ENCODE results near the gene RTP3. TPM values are rescaled to one million over a fixed set of nuclear protein-coding genes. Genes with fewer than 3 reads are reported as not detected.
A peak's percentile ranks its signal among the peaks of the same experiment; 100 is the strongest.
"Not testable (repeated sequence)": the region's sequence is repeated elsewhere in the genome, so short reads cannot be mapped to it uniquely, and the experiment has no call there.

RTP3 gene
- total RNA-seq, 2 donors from 2014 or later: not detected

GRCh38 chr3:46490338-46491084 is 7.3 kb upstream of the RTP3 start:
- H3K27me3 Mint-ChIP-seq: no peaks in the 10 kb centered on the region
- H3K36me3 Mint-ChIP-seq (ENCODE audit: low read depth): no peaks in the 10 kb centered on the region
- no peaks in the 10 kb centered on the region for H3K9me3 ChIP-seq (ENCODE audit: control insufficient read depth, low read length, poor library complexity, severe bottlenecking)
- DNase-seq (no peak), ATAC-seq (no peak)
- H3K27ac Mint-ChIP-seq: no peak overlapping the region
- peaks cover 9% of the 10 kb centered on the region for H3K4me1 Mint-ChIP-seq
- no peak overlapping the region for H3K4me3 Mint-ChIP-seq

GRCh38 chr3:46491089-46492070 is 6.4 kb upstream of the RTP3 start:
- peak overlapping the region; percentile 77 for H3K27ac Mint-ChIP-seq
- no peak for ATAC-seq

DNA sequence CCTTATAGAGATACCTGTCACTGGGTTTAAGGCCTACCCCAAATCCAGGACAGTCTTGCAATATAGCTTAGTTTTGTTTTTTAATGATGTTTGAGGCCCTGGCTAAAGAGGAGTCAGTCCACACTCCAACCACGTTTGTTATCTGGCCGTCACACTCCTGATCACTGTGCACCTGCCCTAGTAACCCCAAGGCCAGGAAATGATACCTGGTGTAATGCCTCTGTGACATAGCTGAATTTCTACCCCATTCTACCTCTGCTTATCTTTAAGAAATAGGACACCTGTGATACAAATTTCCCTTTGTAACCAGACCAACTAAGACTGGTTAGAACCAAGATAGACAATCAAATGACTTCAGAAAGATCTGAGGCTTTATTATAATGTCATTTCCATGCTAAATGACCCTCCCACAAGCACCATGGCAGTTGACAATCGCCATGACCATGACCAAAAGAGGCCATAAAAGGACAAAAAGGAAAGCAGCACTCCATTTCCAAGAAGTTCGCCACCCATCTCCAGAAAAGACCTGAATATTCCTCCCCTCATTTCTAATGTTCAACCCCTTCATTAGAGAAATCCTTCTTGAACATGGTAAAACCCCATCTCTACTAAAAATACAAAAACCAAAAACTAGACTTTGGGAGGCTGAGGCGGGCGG is 4.8 kb upstream of the RTP3 start:
- no peaks in the 10 kb centered on the region for H3K36me3 Mint-ChIP-seq (ENCODE audit: low read depth)

More at GRCh38 chr3:46491089-46492070, 6.4 kb upstream of the RTP3 start:
- Mint-ChIP-seq H3K36me3 (ENCODE audit: low read depth) (no peaks in the 10 kb centered on the region), H3K27me3 (no peaks in the 10 kb centered on the region), H3K4me1 (peaks cover 9% of the 10 kb centered on the region), H3K4me3 (no peak overlapping the region)
- DNase-seq: no peak
- H3K9me3 ChIP-seq (ENCODE audit: control insufficient read depth, low read length, poor library complexity, severe bottlenecking): no peaks in the 10 kb centered on the region

DNA sequence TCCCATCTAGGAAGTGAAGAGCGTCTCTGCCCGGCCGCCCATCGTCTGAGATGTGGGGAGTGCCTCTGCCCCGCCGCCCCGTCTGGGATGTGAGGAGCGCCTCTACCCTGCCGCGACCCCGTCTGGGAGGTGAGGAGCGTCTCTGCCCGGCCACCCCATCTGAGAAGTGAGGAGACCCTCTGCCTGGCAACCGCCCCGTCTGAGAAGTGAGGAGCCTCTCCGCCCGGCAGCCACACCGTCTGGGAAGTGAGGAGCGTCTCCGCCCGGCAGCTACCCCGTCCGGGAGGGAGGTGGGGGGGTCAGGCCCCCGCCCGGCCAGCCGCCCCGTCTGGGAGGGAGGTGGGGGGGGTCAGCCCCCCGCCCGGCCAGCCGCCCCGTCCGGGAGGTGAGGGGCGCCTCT is 3.3 kb upstream of the RTP3 start:
- not testable (repeated sequence) for ATAC-seq; H3K36me3 Mint-ChIP-seq (ENCODE audit: low read depth); H3K4me1 Mint-ChIP-seq; H3K4me3 Mint-ChIP-seq; DNase-seq; H3K27ac Mint-ChIP-seq; H3K27me3 Mint-ChIP-seq; H3K9me3 ChIP-seq (ENCODE audit: control insufficient read depth, low read length, poor library complexity, severe bottlenecking)

More for the DNA sequence above, 4.8 kb upstream of the RTP3 start:
- DNase-seq: no peak
- H3K4me3 Mint-ChIP-seq: no peak overlapping the region
- H3K27me3 Mint-ChIP-seq: no peaks in the 10 kb centered on the region
- H3K4me1 Mint-ChIP-seq: peaks cover 9% of the 10 kb centered on the region
- H3K27ac Mint-ChIP-seq: peak overlapping the region; percentile 53
- no peaks in the 10 kb centered on the region for H3K9me3 ChIP-seq (ENCODE audit: control insufficient read depth, low read length, poor library complexity, severe bottlenecking)
- ATAC-seq: no peak

DNA sequence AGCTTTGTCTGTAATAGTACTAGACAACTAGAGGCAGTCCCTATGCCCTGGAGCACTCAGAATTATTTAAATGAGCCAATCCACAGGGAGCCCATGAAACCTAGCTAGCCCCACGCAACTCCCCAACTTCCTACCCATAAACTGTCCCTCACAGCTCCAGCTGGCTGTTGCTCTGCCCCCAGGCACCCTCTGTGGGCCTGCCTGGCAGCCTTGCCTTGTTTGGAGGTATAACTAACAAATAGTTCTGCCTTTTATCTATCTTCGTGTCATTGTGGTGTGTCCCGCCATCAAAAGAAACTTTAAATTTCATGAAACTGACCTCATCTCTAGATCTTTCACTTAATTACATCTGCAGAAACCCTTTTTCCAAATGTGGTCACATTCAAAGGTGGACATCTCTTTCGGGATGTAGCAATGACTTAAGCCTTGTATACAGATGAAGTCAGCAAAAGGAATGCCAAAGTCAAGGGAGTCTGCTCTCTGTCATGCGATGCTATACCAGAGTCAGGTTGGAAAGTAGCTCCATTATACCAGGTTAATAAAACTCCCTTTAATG is 1.8 kb upstream of the RTP3 start:
- H3K4me1 Mint-ChIP-seq: peaks cover 2% of the 10 kb centered on the region
- no peak overlapping the region for H3K4me3 Mint-ChIP-seq
- H3K27ac Mint-ChIP-seq: no peak overlapping the region
- ATAC-seq: no peak
- no peak for DNase-seq
- H3K9me3 ChIP-seq (ENCODE audit: control insufficient read depth, low read length, poor library complexity, severe bottlenecking): no peaks in the 10 kb centered on the region
- H3K36me3 Mint-ChIP-seq (ENCODE audit: low read depth): no peaks in the 10 kb centered on the region
- H3K27me3 Mint-ChIP-seq: peaks cover 12% of the 10 kb centered on the region

DNA sequence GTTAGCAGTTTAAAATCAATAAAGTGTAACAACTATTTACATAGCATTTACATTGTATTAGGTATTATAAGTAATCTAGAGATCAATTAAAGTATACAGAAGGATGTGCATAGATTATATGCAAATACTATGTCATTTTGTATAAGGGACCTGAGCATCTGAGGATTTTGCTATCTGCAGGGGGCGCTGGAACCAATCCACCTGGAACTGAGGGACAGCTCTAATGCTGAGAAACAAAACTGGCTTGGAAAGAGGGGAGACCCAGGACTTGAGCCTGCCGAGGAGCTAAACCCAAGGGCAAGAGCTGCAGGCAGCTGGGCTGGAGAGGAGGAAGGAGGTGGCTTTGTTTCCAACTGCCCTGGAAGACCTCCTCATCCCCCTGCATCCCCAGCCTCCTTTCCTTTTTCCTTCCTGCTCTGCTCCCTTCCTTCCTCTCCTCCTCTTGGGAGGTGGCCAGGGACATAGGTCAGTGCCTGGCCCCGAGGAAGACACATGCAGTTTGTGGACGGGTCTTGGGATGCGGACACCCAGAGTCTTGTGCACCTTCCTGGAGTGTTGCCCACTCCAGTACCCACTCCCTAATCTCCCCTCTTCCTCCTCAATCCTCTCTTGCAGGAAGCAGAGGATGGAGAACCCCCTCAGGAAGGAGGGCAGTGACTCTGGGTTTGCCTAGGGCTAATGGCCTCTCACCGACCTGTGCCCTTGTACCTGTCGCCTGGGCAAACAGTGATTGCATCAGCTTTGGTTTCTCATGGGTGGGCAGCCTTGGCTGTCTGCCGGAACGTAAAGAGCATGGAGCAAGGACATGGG is 825 bp upstream of the RTP3 start:
- no peak overlapping the region for H3K4me3 Mint-ChIP-seq
- peak in 2 of 3 donors; percentile 25 to 41 for DNase-seq
- ATAC-seq: peak; percentile 66
- peaks cover under 1% of the 10 kb centered on the region for H3K4me1 Mint-ChIP-seq
- H3K27ac Mint-ChIP-seq: no peak overlapping the region
- H3K27me3 Mint-ChIP-seq: peaks cover 12% of the 10 kb centered on the region
- H3K36me3 Mint-ChIP-seq (ENCODE audit: low read depth): no peaks in the 10 kb centered on the region
- no peaks in the 10 kb centered on the region for H3K9me3 ChIP-seq (ENCODE audit: control insufficient read depth, low read length, poor library complexity, severe bottlenecking)

DNA sequence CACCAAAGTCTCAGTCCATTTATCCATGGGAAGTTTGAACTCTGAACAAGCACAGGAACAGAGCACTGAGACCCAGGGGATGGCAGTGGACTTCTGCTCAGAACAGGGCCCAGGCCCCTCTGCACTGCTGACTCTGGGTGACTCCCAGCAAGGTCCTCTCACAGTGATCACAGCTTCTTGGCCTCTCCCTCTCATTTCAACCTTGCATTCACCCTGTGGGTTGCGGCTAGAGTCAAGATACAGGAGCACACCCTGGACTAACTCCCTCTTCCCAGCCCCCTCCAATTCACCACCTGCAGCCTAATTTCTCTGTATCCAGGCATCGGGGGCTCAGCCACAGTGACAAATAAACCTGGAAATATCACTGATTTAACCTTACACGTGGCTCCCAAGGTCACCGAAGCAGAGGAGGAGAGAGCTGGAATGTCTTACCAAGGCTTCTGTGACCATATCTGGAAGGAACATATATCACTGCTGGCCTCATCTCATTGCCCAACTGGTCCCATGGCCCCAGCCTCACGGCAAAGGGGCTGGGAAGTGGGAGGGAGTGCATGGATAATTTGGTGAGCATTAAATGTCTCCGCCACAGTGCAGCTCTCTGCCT is 1.2 kb downstream of the RTP3 start:
- Mint-ChIP-seq H3K36me3 (ENCODE audit: low read depth) (no peaks in the 10 kb centered on the region), H3K27me3 (peaks cover 12% of the 10 kb centered on the region), H3K27ac (peak overlapping the region; percentile 74), H3K4me1 (no peaks in the 10 kb centered on the region), H3K4me3 (no peak overlapping the region)
- DNase-seq (no peak), ATAC-seq (no peak)
- H3K9me3 ChIP-seq (ENCODE audit: control insufficient read depth, low read length, poor library complexity, severe bottlenecking): no peaks in the 10 kb centered on the region

DNA sequence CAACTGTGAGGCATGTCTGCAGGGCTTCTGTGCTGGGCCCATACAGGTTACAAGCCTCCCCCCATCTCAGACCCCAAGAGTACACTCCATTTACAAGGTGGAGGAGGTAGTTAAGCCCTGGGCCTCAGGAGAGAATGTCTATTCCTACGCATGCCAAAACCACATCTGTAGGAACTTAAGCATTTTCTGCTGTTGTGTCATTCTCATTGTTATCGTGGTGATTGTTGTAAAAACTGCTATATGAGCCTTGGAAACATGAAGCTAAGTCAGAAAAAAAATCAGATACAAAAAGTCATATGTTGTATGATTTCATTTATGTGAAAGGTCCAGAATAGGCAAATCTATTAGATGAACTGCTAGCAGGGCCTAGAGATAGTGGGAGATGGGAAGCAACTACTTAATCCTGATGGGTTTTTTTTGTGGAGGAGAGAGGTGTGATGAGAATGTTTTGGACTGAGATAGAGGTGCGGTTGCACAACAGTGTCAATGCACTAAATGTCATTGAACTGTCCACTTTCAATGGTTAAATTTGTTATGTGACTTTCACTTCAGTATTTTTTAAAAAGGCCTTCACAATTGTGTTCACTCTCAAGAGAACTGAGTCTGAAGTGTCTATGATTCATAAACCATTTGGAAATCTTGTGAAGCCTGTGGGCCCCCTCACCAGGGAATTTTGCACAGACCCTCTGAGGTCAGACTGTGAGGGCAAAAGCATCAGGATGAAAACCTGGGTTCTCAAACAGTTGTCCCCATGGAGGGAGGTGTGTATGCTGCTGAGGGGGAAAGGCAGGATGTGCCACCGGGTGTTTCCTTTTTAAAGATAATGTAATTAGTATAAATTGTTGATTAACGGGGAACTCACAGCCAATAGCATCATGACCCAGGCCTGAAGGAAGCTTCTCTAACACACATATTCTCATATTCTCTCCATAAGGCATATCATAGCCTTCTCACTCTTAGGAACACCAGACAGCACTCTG is 3.2 kb downstream of the RTP3 start:
- peaks cover 12% of the 10 kb centered on the region for H3K27me3 Mint-ChIP-seq
- H3K27ac Mint-ChIP-seq: no peak overlapping the region
- H3K4me3 Mint-ChIP-seq: no peak overlapping the region
- DNase-seq (no peak), ATAC-seq (no peak)
- no peaks in the 10 kb centered on the region for H3K9me3 ChIP-seq (ENCODE audit: control insufficient read depth, low read length, poor library complexity, severe bottlenecking)
- peaks cover 4% of the 10 kb centered on the region for H3K4me1 Mint-ChIP-seq
- no peaks in the 10 kb centered on the region for H3K36me3 Mint-ChIP-seq (ENCODE audit: low read depth)

DNA sequence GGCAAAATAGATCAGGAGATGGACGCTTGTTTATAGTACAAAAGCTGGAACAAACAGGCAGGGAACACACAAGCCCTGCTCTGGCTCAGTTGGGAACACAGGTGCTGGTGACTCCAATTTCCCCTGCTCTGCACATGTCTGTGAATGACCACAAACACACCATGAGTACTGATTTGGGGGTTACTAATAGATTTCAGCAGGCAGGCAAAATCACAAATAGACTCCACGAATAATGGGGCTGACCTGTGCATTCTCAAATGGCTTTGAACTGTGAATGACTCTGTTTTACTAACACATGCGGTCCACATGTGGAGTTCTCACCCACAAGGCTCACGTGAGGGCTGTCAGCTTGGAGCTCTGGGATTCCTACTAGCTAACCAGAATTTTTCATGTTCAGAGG is 3.9 kb downstream of the RTP3 start:
- H3K9me3 ChIP-seq (ENCODE audit: control insufficient read depth, low read length, poor library complexity, severe bottlenecking): no peaks in the 10 kb centered on the region
- no peak for ATAC-seq
- Mint-ChIP-seq H3K27me3 (peaks cover 12% of the 10 kb centered on the region), H3K4me1 (peaks cover 4% of the 10 kb centered on the region), H3K4me3 (no peak overlapping the region), H3K36me3 (ENCODE audit: low read depth) (no peaks in the 10 kb centered on the region), H3K27ac (no peak overlapping the region)
- no peak for DNase-seq

DNA sequence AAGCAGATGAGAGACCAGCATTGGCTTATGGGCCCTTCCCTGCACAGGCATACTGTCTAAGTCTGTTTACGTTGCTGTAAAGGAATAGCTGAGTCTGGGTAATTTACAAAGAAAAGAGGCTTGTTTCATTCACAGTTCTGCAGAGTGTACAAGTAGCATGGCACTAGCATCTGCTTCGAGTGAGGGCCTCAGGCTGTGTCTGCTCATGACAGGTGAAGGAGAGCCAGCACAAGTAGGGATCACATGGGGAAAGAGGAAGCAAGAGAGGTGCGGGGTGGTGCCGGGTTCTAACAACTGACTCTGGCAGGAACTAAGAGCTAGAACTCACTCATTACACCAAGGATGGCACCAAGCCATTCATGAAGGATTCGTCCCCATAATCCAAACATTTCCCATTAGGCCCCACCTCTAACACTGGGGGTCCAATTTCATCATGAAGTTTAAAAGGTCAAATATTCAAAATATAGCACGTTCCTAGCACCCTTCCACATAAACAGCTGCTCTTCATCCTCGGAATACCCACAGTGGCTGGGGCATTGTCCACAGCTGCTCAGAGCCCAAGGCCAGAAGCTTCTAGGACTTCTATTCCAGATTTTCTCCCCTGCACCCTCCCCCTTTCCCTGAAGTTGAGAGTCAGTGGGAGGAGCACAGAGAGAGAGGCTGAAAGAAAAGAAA is 5.6 kb downstream of the RTP3 start:
- H3K9me3 ChIP-seq (ENCODE audit: control insufficient read depth, low read length, poor library complexity, severe bottlenecking): no peaks in the 10 kb centered on the region
- no peak for ATAC-seq
- Mint-ChIP-seq H3K36me3 (ENCODE audit: low read depth) (no peaks in the 10 kb centered on the region), H3K4me3 (no peak overlapping the region), H3K27me3 (peaks cover 12% of the 10 kb centered on the region), H3K27ac (no peak overlapping the region), H3K4me1 (peaks cover 4% of the 10 kb centered on the region)
- DNase-seq: no peak

GRCh38 chr3:46504789-46505188 is 7.0 kb downstream of the RTP3 start:
- no peak overlapping the region for H3K27ac Mint-ChIP-seq
- no peaks in the 10 kb centered on the region for H3K9me3 ChIP-seq (ENCODE audit: control insufficient read depth, low read length, poor library complexity, severe bottlenecking)
- peaks cover 4% of the 10 kb centered on the region for H3K4me1 Mint-ChIP-seq
- H3K36me3 Mint-ChIP-seq (ENCODE audit: low read depth): no peaks in the 10 kb centered on the region
- H3K27me3 Mint-ChIP-seq: peaks cover 13% of the 10 kb centered on the region
- peak; percentile 61 for ATAC-seq
- DNase-seq: no peak
- no peak overlapping the region for H3K4me3 Mint-ChIP-seq

Data from T-helper 17 cell (primary cell).